NCI-H1092 (cell line): ENCODE results near the gene CDK13.

ENCODE experiments used
- DNase-seq: peaks from one replicate; lab custom pipeline; 2025; lab: John Stamatoyannopoulos, UW

The CDK13 gene

GRCh38 chr7:39948956-39949928 lies 814 bp upstream of the CDK13 start:
- DNase-seq: peak; percentile 100

- no peak for DNase-seq
Measured at GRCh38 chr7:39950473-39951225, 593 bp downstream of the CDK13 start.

GRCh38 chr7:39951226-39952194 lies 1.5 kb downstream of the CDK13 start:
- DNase-seq: peak; percentile 59

GRCh38 chr7:39952374-39952773 lies 2.3 kb downstream of the CDK13 start:
- no peak for DNase-seq

GRCh38 chr7:39952803-39953202 lies 2.7 kb downstream of the CDK13 start:
- no peak for DNase-seq

GRCh38 chr7:39954694-39955093 lies 4.6 kb downstream of the CDK13 start:
- no peak for DNase-seq

GRCh38 chr7:39958038-39958437 lies 8.0 kb downstream of the CDK13 start:
- no peak for DNase-seq

GRCh38 chr7:39967406-39968161 lies 17.5 kb downstream of the CDK13 start:
- no peak for DNase-seq

GRCh38 chr7:39969431-39969830 lies 19.4 kb downstream of the CDK13 start:
- no peak for DNase-seq

- no peak for DNase-seq
Measured at GRCh38 chr7:39971924-39972323, 21.9 kb downstream of the CDK13 start.

- no peak for DNase-seq
Measured at GRCh38 chr7:39973801-39974200, 23.7 kb downstream of the CDK13 start.

GRCh38 chr7:39978230-39978934 lies 28.3 kb downstream of the CDK13 start:
- no peak for DNase-seq

- no peak for DNase-seq
Measured at GRCh38 chr7:39979406-39980073, 29.5 kb downstream of the CDK13 start.

- no peak for DNase-seq
Measured at GRCh38 chr7:39985398-39985918, 35.4 kb downstream of the CDK13 start.

- DNase-seq: no peak
Measured at GRCh38 chr7:39987641-39988347, 37.7 kb downstream of the CDK13 start.

- DNase-seq: no peak
Measured at GRCh38 chr7:40000734-40001315, 50.8 kb downstream of the CDK13 start.

- DNase-seq: no peak
Measured at GRCh38 chr7:40001649-40002048, 51.6 kb downstream of the CDK13 start.

GRCh38 chr7:40003597-40003996 lies 53.5 kb downstream of the CDK13 start:
- no peak for DNase-seq
